IPS DF 4.7 (cell line): ENCODE results near the gene AGRP.

Experiments used
- DNase-seq: peaks from one replicate; pipeline ENCODE4 v3.0.0-alpha.2; 2013; ENCODE audit warnings: low spot score; ENCODE audit errors: extremely low read depth

AGRP gene

DNA sequence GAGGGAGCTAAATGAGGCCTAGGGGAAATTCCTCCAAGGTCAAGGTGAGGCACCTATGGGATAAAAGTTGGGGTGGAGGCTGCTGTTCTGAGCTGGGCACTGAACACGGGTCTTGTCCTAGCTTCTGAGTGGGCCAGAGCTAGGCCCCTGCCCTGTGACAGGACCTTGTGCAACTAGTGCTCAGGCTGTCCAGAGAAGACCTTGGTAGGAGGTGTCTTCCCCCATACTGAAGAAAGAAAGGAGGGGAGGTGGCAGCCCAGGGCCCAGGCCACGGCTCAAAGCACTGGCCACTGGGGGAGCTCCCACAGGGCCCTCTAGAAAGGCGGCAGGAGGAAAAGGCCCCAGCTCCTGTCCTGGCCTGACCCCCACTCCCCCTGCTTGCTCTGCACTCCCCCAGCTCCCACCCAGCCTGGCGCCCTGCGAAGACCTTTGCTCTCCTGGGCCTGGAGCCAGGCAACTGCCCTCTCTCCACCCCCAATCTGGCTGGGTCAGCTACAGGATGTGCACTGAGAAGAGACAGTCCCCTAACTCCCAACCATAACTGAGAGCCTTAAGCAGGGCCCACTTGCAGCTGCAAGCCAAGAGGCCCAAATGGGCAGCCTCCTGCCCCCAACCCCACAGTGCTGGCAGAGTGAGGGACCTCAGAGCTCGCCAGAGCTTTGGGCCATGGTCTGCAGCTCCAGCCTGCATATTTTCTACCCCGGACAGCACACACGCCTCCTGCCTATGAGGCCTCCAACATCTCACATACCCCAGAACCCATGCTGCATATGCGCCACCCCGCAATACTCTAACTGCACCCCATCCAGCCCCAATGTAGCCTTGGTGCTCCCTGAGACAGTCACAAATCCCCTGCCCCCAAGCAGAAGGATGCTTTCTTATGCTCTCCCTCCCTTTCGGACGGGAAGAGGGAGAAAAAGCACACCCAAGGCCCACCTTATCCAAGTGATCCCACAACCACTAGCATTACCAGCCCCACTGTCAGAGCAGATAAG is 37.1 kb downstream of the AGRP start:
- no peak for DNase-seq

DNA sequence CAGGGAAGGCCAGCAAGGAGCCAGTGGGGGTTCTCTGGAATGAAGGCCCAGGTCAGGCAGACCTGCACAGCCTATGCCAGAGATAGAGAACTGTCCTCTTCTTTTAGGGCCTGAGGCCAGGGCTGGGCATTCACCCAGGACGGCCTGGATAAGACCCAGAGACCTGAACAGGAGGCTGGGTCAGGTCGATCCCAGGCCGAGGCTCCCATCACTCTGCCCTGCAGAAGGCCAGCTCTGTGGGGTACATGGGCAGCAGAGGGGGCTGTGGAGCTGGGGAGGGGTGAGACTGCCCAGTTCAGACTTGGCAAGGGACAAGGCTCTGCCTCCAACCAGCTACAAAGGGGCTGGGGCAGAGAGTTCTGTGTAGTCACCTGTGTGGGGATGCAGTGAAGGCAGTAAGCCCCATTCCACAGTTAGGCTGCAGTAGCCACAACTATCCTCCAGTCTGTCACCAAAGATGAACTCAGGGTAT is 37.9 kb downstream of the AGRP start:
- DNase-seq = no peak

DNA sequence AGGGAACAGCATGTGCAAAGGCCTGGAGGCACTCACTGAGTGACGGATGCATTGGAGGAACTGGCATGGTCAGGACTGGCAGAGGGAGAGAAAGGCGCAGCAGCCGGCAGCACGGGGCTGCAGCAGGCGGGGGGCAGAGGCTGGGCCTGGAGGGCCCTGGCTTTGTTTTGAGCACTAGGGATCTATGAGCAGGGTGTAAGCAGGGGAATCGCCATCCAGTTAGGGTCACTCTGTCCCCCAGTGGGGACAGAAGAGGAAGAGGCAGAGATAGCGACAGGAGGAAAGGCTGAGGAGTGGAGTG is 38.3 kb downstream of the AGRP start:
- DNase-seq = no peak

DNA sequence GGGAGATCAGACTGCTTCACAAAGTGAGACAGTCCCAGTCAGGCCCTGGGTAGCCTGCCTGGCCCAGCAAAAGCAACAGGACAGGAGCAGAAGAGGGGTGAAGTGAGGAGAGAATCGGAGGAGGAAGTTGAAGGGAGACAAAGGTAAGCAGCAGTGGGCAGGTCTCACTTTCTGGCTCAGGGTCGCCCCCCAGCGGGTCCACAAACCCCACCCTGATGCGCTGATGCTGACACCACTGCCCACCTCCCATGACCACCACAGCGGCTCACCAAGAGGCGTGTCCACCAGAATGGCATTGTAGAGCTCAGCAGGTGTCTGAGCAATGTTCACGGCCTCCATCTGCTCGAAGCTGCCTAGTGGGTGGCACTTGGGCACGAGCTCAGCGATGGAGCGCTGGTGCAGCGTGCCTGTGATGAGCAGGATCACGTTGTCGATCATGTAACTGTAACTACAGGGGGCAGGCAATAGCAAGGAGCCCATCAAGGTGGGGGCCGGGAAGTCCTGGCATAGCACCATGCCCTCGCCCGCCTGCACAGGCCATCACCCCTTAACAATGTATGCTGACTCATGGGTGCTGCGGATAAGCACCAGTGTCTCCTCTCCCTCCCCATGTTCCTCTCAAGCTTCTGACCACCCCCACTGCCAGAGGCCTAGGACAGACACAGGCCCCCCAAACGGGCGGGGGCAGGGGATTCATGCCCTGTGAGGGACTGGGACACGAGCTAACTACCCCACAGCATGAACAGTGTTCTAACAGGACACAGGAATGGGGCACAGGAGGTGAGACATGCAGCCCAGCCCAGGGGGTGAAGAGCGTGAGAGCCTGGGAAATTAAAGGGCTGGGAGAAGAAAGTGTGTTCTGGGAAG is 38.9 kb downstream of the AGRP start:
- no peak for DNase-seq

DNA sequence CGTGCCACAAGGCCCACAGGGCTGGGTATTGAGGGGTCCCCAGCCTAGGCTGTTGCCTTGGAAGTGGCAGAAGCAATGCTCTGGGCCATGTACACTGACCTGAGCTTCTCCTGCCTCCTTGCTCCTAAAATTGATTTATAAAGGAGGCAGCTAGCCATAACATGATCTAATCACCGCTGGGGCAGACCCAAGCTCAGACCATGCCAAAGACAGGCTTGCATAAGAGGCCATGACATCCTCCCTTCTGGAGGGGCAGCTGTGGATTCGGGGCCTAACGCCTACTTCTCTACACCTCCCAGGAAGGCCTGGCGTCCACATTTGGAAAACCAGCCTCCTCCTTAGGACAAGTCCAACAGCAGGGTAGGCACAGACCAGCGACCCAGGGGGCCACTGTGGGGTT is 40.1 kb downstream of the AGRP start:
- DNase-seq = no peak

DNA sequence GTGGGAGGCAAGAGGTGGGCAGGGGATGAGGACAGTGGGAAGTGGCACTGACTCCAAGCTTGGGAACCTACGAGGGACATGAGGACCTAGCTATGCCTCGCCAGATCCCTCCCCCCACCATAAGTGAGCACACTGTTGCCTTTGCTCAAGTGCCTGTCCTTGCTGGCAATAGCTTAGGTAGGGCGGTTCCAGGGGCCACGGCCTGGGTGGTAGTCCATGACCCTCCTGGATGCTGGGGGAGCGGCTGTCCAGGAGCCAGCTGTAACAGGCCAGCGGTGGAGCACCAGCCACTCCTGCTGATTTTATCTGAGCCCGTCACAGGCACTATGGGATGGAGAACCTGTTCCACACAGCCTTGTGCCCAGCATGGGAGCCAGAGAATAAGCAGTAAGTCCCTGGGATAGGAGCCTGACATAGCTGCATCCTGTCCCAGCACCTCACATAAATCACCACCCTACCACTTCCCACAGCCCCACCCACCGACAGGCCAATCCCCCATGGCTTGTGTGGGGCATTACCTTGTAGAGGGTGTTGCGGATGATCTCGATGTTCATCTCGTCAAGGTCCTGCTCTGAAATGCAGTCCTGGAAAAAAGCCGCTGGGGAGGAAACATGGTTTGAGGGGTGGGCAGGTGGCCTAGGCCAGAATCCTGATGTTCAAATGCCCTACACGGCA is 40.6 kb downstream of the AGRP start:
- no peak for DNase-seq

DNA sequence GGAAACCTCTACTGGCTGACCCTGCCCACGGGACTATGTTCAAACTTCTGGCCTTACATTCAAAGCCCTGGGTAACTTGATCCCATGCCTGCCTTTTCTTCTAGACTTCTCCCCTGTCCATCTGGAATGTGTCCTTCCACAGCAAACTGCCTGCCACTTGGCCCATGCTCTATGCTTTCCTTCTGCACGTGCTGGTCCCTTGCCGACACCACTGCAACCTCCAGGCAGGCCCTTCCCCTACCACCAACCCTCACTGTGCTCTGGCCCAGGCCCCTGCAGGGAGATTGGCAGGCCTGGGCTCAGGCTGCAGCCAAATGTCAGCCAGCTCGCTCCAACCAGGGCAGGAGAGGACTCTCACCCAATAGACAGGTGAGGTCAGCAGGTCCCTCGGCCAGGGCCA is 41.4 kb downstream of the AGRP start:
- no peak for DNase-seq

DNA sequence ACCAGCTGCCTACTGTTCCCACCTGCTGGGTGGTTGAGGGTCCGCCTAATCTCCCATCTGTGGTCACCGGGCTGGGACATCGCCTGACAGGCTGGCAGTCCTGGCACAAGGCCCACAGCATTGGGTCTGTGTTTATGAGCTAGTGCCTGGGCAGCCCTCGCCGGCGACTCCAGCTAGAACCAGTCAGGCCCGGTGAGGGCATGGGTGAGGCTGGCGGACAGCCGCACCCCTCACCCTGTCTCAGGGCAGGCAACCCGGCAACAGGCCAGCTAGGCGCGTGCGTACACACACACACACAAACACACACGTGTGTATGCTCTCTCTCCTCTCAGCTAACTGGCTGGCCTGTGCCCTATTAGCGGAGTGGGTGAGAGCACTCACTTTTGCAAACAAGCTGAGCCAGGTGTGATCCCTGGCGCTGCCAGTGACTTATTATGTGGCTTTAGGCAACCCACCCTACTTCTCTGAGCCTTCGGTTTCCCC is 42.0 kb downstream of the AGRP start:
- DNase-seq = no peak

DNA sequence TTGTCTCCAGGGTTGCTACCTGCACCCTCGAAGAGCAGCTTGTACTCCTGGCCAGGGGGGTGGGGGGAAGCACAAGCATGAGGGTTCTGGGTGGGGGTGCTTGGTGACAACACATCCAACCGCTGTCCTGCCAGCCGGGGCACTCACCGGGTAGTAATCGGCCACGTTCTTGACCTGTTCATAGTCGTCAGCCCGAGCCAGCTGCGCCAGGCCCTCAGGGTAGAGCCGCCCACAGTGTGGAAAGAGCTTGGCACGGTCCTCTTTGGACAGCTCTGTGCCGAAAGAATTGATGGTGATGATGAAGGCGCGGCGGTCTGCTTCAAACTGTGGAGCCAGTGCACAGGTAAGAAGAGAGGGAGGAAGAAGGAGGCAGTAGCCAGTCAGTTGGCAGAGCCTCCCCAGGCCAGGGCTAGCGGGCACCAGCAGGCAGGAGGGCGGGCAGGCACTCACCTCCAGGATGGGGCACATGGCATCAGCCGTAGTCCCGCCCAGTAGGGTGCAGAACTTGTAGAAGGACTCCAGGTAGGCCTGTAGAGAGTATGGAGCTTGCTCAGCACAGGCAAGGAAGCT is 44.4 kb downstream of the AGRP start:
- no peak for DNase-seq

DNA sequence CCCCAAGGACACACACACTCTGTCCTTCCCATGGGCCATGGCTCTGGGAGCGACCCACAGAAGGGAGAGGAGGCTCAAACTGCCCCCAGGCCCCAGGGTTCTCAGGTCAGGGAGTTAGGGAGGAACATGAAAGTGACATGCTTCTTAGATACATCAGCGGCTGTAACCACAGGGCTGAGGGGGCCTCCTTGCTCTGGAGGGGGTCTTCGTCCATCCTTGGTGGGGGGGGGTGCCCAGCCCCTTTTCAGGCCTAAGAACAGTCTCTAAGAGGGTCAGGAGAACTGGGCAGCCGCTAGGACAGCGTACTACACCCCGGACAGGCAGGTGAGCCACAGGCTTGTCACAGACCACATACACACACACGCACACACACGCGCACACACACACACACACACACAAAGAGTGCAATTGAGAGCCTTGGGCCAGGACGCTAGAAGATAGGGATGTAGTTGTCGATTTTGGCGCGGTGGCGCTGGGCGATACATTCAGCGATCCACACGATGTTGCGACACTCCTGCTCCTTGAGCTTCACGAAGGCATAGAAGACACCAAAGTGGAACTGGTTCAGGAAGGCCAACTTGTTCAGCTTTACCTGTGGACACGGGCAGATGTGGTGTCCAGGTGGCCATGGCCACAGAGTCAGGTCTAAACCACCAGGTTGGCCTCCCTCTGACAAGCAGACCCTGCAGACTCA is 45.1 kb downstream of the AGRP start:
- DNase-seq = no peak

DNA sequence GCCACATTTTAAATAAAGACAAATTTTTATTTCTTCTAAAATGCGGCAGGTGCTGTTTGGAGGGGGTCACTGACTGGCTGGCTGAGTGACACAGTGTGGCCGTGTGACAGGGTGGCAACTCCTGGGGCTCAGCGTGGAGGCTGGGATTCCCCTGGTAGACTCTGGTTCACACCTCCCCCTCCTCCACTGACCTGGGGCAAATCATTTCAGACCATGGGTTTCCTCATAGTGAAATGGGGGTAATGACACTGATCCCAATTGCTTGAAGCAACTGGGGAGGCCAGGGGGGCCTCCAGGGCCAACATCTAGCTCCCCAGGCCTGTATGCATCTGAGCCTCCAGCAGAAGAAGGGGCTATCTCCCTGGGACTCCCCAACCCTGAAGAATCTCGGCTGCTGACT is 45.8 kb downstream of the AGRP start:
- DNase-seq = no peak

DNA sequence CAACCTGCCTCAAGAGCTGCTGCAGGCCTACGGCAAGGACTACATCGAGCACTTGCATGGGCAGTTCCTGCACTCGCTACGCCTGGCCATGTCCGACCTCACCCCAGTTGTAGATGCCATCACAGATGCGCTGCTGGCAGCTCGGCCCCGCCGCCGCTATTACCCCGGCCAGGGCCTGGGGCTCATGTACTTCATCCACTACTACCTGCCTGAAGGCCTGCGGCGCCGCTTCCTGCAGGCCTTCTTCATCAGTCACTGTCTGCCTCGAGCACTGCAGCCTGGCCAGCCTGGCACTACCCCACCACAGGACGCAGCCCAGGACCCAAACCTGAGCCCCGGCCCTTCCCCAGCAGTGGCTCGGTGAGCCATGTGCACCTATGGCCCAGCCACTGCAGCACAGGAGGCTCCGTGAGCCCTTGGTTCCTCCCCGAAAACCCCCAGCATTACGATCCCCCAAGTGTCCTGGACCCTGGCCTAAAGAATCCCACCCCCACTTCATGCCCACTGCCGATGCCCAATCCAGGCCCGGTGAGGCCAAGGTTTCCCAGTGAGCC is 46.6 kb downstream of the AGRP start:
- no peak for DNase-seq

DNA sequence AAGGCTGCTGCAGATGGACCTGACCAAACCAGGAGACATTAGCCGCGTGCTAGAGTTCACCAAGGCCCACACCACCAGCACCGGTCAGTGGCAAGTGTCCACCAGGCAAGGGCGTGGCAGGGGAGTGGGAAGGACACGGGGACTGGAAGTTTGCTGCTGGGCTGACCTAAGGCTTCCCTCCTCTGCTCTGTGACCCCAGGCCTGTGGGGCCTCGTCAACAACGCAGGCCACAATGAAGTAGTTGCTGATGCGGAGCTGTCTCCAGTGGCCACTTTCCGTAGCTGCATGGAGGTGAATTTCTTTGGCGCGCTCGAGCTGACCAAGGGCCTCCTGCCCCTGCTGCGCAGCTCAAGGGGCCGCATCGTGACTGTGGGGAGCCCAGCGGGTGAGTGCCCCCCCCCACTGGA is 47.6 kb downstream of the AGRP start:
- DNase-seq = no peak

DNA sequence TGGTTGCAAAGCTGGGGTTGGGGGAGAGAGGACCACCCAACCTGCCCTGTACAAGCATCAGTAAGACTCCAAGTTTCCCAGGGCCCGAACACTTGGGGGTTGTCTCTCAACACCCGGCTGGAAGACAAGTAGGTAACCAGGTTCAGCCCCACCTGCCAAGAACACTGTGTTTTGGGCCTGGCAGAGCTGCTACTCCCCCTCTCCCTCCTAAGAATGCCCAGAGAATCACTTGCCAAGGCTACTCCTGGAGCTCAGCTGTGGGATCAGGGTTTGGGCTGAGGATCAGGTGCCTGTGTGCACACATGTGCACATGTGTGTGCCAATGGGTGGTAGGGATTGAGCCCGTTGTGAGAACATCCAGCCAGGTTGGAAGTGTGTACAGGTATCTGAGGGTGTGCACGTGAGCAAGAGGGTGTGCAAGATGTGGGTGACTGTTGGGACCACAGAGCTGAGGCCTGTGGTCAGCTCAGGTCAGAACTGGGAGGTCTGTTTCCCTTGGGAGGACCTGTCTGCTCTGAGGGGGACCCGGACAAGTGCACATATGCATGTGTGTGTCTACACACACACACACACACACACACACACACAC is 50.1 kb downstream of the AGRP start:
- no peak for DNase-seq
